Transverse colon (tissue), 3 donors: ENCODE data around the gene ZNF804A.

Source experiments
- EP300 ChIP-seq: sonication (generic); formaldehyde crosslinking; IDR thresholded peaks from one replicate; pipeline ENCODE4 v1.6.1; 2017; ENCODE audit warnings: antibody characterized with exemption, low read depth
- POLR2A ChIP-seq: fragments of 450-650 bp; IDR thresholded peaks from one replicate; pipeline ENCODE4 v1.6.1; 2016; ENCODE audit warnings: antibody characterized with exemption, mild to moderate bottlenecking, moderate library complexity
- TF ChIP-seq, protein P1 (sequence below), 5 experiments: fragments of 200-600 bp in 3 of 5; fragments of 450-650 bp in 2 of 5; sonication (generic) in 3 of 5; IDR thresholded peaks; 1 replicate in 2 of 5; 2 replicates in 3 of 5; pipeline ENCODE4 v1.5.1; 2016 to 2017; ENCODE audit warnings: antibody characterized with exemption in 5 of 5, inconsistent platforms in 3 of 5, mild to moderate bottlenecking in 2 of 5, moderate library complexity in 1 of 5

DNA sequence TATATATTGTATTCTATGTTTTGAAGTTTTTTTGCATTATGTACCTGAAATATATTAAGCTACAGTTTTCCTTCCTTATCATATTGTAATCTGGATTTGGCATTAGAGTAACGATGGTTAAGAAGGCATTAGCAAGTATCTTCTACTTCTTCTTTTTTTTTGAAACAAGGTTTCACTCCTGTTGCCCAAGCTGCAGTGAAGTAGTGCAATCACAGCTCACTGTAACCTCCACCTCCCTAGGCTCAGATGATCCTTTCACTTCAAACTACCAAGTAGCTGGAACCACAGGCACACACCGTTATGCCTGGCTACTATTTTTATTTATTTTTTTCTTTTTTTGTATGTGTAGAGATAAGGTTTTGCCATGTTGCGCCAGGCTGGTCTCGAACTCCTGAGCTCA, 201.1 kb downstream of the ZNF804A start:
- TF ChIP-seq, protein P1, sequence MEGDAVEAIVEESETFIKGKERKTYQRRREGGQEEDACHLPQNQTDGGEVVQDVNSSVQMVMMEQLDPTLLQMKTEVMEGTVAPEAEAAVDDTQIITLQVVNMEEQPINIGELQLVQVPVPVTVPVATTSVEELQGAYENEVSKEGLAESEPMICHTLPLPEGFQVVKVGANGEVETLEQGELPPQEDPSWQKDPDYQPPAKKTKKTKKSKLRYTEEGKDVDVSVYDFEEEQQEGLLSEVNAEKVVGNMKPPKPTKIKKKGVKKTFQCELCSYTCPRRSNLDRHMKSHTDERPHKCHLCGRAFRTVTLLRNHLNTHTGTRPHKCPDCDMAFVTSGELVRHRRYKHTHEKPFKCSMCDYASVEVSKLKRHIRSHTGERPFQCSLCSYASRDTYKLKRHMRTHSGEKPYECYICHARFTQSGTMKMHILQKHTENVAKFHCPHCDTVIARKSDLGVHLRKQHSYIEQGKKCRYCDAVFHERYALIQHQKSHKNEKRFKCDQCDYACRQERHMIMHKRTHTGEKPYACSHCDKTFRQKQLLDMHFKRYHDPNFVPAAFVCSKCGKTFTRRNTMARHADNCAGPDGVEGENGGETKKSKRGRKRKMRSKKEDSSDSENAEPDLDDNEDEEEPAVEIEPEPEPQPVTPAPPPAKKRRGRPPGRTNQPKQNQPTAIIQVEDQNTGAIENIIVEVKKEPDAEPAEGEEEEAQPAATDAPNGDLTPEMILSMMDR (IDR thresholded peaks at IDR 0.05), result no peak
- TF ChIP-seq POLR2A (no peak), EP300 (no peak)
